Mucosa of gallbladder (tissue), 1 donor: ENCODE results near the gene DISC1. TPM values are rescaled to one million over a fixed set of nuclear protein-coding genes. Genes with fewer than 3 reads are reported as not detected.
"Not testable (repeated sequence)": the region's sequence is repeated elsewhere in the genome, so short reads cannot be mapped to it uniquely, and the experiment has no call there.

Experiments used
- DNase-seq: peaks from one replicate; pipeline ENCODE4 v3.0.0-alpha.2; 2020; ENCODE audit warnings: low spot score
- total RNA-seq: library from RNA; stranded (reverse); gene quantifications from one replicate; pipeline ENCODE4 v1.2.1, GENCODE V29; 2021
- donor health status: DM: no; HTN: no; CAD: no.

Gene DISC1
- total RNA-seq, 1 donor from 2014 or later = 10.8 TPM

DNA sequence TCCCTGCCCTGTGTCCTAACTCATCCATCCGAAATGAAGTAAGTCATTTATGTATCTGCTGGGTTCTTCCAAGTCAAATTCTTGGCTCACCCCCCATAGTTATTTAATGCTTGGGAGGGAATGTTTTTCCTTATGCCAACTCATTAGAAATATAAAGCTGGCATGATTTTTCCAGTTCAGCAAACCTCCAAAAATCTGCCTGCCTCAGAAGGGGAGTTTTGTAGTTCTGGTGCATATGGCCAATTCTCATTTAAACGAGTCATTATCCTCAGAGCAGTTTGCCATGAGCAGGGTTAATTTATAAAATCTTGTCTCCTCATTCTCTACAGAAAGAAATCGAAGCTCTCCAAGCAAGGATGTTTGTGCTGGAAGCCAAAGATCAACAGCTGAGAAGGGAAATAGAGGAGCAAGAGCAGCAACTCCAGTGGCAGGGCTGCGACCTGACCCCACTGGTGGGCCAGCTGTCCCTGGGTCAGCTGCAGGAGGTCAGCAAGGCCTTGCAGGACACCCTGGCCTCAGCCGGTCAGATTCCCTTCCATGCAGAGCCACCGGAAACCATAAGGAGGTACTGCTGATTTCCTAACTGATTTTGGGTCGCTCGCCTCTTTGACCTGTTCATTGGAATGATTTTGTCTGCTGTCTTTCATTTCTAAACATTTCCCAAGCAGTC lies 144.1 kb downstream of the DISC1 start:
- DNase-seq = no peak

DNA sequence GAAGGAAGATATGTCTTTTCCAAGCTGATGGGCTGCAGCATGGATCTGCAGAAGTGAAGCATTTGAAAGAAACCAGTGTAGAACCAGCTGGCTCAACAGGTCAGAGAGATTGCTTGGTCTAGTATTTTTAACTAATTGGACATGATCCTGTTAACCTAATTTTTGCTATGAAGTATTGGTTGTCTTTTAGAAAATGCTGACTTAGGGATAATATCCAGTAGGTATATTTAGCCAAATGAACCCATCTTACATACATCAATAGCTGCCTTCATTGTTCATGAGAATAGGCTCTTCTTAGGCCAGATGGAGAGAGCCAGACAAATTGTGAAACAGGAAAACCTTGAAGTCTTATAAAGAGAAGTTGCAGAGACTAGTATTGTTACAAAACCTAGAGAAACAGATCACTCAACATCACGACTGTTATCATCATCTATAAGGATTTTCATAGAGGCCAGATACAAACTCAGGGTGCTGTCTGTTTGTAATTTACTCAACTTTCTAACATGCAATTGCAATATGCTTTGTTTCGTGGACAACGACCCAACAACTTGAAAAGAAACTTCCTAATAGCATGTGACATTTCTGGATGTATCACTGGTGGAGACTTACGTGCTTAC lies 148.2 kb downstream of the DISC1 start:
- no peak for DNase-seq

DNA sequence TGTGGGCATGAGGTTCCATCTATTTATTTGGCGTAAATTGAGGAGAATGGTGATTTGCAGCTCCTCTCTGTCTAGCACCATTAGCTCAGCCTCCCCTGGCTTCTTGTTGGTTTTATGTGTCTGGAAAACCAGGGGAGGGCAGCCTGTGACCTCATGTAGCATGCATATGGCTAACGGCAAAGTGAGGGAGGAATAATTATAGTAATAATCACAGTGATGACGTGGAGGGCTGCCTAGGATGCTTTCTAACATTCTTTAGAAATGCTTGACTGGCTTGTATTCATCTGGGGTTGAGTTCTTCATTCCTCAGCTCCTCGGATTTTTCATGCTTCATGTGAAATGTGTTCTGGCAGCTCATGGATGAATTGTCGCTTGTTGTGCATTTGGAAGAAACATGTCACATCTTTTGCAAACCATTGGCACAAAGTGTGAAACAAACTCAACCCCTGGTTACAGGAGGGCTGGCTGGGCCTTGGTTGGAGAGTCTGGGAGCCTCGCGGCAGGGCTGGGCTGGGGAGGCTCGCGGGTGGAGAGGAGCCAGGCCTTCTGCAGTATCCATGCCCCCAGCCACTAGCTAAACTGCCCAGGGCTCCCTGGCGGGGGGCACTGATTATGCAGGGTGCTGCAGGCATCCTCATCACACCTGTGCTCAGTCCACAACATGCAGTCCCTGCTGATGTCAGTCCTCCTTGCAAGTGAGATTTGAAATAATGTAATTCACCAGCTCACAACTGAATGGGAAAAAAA lies 149.6 kb downstream of the DISC1 start:
- DNase-seq = no peak

DNA sequence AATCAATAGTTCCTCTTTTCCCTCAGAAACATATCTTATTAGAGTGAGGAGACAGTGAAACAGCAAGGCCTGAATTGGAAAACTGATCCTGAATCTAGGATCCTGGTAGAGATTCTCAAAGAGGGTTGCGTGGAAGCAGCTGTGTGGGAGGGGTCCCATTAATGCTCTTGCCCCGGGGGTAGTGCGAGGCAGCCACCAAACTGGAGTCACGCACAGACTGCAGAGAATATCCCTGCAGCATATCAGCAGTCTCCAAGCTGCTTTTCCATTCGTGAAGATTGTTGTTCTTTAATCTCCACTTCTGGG lies 150.1 kb downstream of the DISC1 start:
- DNase-seq = no peak

DNA sequence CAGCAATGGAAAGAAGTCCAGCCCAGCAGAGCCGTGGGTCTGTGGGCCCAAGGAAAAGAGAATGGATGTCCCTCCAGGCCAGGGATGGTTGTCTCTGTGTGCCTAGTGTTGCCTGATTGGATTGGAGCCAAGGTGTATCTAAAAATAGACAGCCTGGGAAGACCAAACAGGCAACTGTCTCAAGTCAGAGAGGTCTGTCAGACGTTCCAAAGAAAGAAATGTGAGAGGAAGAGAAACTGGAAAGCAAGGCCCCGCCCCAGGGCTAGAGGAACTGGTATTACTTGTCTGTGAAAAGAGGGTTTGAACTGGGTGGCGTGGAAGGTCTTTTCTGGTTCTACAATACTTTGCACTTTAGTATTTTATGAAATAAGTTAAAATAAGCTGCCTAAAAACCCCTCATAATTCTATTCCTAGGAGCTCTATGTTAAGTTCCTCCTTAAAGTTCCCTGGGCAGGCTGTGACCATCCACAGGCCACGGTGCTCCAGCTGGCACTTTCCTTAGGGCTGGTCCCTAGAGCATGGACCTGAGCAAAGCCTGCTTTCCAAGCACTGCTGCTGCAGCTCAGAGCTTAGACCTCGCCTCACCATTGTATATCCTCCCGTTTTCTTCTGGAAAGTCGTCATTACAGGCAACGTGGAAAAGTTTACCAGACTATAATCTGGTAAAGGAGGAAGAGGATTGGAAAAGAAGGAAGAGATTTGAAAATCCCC lies 151.6 kb downstream of the DISC1 start:
- DNase-seq = peak; percentile 63

DNA sequence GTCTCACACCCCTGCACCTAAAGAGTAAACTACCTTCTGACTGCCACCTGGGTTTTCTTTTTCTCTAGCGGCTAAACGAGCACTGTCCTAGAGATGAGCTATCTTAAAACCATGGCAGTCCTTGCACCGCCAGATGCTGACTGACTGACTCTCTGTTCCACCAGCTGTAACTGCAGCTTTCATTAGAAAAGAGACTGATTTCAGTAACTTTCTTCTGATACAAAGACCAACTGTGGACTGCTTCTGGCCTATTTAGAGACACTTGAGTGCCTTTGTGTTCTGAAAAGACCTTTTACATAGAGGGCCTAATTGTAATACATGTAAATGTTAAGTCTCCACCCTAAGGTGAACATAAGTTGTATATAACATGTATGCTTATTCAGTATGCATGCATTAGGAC lies 152.5 kb downstream of the DISC1 start:
- no peak for DNase-seq

DNA sequence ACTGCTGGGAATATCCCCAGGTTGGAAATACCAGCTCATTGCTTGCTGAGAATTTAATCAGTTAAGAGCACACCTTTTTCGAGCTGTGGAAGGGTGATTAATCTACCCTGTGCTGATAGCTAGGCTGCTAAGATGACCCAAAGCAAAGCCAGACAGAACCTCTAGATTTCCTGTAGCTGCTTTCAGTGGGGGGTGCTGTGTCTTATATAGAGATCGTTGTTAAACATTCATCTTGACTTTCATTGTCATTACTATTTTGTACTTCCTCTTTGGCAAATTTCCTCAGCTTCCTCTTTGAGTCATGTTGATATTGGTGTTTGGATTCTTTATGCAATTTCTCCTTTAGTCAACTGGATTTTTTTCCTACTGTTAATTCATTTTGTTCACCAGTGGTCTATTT lies 155.3 kb downstream of the DISC1 start:
- DNase-seq = peak; percentile 41

DNA sequence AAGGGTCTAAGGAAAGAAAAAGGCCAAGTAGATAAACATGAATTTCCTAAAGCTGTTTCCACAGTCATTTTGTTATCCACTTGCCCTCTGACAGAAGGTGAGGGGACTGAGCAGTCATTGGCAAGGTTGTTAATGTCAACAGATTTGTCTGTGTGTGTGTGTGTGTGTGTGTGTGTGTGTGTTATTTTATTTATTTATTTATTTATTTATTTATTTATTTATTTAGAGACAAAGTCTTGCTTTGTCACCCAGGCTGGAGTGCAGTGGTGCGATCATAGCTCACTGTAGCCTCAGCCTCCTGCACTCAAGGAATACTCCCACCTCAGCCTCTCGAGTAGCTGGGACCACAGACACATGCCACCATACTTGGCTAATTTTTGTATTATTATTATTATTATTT lies 158.5 kb downstream of the DISC1 start:
- not testable (repeated sequence) for DNase-seq

DNA sequence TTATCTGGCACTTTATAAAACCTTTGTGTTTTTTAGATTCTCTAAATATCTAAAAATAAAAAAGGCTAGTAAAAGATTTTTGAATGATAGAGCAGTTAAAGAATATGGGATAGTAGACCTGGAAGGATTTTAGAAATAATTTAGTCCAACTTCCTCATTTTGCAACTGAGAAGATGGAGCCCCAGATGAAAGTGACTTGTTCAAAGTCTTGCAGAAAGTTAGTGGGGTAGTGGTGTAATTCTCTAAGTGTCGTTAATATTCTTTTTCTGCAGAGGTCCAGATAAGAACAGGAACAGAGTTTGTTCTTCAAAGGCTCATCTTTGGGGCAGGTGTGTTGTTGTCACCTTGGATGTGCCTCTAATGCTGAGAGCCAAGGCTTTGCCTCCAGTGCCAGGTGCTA lies 159.5 kb downstream of the DISC1 start:
- no peak for DNase-seq

DNA sequence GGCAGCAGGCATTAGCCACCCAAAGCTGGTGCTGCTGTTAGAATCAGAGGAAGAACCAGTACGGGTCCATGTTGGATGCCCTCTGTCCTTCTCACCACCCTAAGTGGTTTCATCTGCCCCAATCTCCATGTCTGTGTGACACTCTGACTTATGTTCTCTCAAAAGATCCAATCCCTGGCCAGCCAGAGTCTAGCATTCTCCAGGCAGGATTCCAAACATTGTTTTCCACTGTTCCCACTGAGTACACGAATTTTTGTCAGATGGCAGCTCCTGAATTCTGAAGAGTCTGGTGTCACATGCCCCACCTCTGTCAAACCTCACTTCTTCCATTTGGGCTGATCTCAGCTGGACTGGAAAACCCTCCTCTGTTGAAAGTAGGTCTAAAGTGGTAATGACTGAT lies 166.0 kb downstream of the DISC1 start:
- DNase-seq = no peak

DNA sequence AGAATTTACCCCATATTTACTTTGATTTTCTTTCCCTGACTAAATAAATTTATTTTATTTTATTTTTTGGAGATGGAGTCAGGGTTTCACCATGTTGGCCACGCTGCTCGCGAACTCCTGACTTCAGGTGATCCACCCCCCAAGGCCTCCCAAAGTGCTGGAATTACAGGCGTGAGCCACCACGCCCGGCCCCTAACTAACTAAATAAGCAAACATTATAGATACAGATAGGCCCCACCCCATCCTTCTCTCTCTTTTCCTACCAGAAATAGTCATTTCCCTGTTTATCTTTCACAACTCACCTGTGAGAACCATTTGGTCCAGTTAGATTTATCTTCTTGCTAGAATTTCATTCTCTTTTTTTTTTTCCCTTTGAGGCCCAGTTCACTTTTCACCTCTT lies 167.3 kb downstream of the DISC1 start:
- no peak for DNase-seq

DNA sequence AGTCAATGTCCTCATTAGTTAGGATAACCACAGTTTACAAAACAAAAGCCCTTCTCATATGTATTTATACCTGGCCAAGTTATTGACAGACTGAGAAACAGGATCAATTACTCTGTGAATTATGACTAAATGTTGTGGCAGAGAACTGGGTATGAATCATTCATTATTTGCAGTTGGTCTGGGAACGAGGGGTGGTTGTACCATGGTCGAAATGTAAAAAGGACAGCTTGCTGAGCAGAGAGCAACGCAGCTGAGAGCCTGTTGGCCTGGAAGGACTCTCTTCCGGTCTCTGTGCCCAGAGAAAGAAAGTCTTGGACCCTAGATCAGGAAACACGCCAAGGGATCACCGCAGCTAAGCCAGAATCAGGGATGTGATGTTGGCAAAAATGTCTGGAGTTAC lies 169.6 kb downstream of the DISC1 start:
- no peak for DNase-seq

DNA sequence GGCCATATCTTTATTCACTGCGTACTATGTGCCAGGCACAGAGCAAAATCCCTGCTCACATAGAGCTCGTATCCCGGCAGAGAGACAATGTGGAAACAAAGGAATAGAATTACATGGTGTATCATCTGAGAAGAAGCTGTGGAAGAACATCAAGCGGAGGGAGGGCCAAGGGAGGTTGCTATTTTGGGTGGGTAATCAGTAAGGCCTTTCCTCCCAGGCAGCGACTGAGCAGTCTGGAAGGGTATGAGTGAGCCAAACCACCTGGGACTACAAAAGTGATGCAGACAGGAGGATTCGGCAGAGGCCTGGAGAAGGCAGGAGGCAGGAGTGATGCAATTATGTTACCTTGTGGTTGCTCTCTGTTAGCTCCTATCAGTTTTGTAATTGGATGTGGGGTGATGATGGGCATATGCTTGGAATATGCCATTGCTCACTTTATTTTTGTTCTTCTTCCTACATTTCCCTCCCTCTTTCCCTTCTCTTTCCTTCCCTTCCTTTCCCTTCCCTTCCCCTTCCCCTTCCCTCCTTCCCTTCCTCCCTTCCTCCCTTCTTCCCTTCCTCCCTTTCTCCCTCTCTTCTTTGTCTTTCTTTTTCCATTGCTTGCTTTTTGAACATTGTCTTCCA lies 172.9 kb downstream of the DISC1 start:
- no peak for DNase-seq

DNA sequence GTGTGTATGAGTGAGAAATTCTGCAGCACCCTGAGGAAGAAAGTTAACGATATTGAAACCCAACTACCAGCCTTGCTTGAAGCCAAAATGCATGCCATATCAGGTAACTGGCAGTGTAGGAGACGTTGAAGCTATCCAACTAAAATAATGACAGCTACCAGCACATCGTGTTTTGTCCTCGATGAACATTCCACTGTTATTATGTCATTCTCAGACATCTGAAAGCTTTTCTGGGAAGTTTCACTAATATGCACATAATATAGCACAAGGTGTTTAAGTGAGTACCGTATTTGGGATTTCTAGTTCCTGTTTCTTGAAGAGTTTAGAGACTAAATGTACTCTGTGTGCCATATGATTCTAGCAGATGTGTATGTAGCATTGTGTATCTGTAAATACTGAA lies 173.5 kb downstream of the DISC1 start:
- DNase-seq = no peak

DNA sequence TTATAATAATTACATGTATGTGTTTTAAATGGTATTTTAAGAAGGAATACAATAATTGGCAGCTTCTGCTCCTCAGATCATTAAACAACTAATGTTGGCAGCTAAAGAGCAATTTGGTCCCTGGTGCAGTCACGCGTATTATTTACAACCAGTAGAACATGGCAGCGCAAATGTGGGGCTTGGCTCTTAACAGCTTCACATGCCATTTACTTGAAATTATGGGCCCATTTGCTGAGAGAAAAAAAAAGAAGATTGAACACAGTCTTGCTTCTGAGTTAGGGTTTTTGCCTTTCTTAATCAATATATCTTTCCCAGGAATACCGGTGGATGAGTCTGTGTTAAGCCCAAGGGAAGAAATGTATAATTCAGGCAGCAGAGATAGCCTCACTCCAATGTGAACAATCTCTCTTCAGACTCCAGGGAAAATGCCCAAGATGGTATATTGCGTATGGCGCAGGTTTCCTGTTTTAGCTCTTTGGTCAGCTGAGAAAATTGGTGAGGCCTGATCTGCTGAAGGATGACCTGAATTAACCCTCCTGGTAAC lies 174.5 kb downstream of the DISC1 start:
- no peak for DNase-seq

DNA sequence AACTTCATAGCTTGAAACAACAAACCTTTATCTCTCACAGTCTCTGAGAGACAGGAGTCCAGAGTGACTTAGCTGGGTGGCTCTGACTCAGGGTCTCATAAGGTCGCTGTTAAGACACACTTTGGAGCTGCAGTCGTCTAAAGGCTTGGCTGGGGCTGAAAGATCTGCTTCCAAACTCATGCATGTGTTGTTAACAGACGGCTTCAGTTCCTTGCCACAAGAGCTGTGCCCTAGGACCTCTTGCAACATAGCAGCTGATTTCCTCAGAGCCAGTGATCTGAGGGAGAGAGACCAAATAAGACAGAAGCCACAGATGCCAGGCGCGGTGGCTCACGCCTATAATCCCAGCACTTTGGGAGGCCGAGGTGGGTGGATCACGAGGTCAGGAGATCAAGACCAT lies 176.8 kb downstream of the DISC1 start:
- DNase-seq = peak; percentile 25

DNA sequence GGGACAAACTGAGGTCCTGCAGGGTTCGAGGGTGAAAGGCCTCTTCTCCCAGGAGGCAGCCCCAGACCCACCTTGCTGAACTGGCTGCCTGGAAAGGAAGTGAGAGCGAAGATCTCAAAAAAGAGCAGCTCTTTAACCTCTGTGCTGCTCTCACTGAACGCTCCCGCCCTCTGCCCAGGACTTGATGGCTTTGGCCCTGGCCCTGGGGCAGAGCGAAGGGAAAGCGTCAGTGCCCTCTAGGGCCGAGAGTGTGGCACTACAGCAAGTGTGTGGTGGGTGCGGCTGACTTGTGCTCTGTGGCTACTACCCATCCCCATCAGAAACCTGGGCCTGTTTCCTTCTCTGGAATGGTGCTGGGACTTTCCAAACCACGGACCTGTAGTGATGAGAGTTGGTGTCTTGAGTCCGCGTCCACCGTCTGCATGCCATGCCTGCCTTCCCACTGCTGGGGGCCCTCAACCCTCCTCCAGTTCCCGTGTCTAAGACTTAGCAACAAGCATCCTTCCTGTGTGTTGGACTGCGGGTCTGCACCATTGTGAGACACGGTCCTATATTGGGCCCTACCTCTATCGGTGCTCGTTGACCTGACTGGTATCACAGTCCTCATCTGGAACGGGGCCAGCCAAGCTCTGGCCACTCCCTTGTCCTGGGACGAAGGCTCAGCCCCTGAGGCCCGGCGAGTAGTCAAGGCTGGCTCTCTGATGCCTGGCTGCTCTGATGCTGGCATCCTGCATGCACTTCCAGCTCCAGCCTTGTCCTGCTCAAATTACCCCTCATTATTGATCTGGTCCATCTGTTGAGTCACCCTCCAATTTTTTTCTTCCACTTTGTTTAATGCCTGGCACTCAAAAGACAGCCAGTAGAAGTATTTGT lies 180.3 kb downstream of the DISC1 start:
- peak; percentile 55 for DNase-seq

DNA sequence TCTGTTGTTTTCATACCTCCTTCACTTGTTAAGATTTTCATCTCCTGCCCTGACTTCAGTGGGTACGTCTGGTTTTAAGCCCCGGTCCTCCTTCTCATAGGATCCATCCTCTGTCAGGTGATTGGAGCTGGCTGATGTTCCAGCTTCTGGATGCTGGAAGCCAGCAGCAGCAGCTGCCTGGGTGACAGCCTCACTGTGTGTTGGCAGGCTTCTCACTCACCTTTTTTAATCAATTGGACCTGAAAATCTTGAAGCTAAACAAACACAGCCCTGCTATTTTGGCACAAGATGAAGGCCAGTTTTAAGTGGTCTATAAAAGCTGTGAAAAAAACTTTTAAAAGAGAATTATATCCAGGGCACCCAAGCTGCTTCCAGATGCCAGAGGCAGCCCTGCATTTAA lies 181.0 kb downstream of the DISC1 start:
- no peak for DNase-seq

DNA sequence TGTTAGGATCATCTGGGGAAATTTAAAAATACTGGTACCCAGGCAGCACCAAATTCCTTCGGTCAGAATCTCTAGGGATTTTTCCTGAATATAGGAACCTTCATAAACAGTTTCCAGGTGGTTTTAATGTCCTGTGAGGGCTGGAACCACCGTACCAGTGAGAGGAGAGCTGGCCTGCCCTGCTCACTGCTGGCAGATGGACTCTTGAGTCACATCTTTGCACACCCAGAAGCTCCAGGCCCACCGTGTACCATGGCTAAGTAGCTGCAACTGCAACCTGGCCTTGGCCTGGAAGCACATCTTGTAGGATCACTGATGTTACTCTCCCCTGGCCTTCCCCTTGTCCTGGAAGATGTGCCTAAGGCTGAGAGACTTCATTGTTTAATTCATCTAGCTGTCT lies 181.5 kb downstream of the DISC1 start:
- DNase-seq = no peak

DNA sequence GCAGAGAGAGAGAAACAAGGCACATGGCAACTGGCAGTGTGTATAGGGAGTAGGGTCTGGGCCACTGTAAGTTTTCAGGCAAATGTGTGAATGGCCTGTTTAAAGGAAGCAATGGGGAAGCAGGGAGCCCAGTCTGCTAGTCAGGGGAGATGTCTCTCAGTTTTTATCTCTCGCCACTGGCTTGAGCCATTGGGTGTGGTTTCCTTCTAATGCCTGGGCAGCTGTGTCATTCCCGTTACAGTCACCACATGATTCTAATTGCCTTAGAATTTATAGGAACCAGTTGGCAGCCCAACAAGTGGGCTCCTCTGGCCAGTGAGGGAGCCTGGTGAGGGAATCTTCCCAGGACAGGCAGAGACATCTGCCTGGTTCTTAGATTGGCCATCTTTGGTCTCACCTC lies 182.4 kb downstream of the DISC1 start:
- DNase-seq = no peak

DNA sequence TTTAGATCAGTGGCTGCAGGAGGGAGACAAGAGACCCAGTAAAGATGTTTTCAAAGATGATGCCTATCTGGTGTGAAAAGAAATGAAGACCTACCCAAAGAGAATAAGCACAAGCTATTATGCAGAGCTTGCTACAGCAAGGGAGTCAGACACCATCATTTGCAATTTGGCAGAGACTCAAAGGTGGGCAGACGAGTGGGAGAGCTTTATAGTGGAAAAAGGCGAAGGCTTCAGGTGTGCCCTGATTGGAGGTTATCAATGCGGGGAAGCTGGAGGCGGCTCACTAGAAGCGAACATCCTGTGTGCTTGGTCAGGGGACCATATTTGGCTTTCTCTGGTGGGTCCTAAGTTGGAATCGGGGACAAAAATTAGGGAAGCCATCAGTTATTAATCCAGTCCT lies 183.8 kb downstream of the DISC1 start:
- no peak for DNase-seq
